NCI-H187 (cell line): Measurements from ENCODE around the gene SFRP2.

Experiments
- DNase-seq, 2 experiments: peaks; one replicate each; lab custom pipeline; 2025; lab: John Stamatoyannopoulos, UW

SFRP2 gene

DNA sequence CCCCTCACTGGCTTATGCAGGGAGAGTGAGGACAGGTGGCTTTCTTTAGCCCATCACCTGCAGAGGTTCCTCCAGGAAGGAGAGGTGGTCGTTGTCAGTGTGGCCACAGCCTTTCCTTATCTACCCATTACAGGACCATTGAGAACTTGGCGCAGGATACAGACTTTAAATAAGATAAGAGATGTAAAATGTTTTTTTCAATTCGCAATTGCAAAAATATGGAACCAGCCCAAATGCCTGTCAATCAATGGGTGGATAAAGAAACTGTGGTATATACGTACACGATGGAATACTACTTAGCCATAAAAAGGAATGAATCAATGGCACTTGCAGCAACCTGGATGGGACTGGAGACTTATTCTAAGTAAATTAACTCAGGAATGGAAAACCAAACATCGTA is 22.1 kb downstream of the SFRP2 start:
- no peak for DNase-seq

DNA sequence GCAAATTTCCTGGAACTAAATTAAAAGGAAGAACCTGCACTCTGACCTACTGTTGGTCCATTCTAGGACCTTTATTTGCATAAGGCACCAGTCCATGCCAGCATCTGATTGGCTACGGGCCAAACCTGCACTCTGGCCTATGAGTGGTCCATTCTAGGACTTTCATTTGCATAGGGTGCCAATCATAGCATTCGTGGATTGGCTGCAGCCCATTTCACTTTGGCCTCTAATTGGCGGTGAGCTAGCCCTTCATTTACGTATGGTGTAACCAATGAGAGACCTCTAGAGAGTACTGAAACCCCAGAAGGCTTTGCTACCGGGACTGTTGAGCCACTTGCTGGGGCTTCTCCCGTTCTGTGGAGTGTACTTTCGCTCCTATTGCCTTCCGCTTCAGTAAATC is 23.0 kb downstream of the SFRP2 start:
- DNase-seq: no peak

DNA sequence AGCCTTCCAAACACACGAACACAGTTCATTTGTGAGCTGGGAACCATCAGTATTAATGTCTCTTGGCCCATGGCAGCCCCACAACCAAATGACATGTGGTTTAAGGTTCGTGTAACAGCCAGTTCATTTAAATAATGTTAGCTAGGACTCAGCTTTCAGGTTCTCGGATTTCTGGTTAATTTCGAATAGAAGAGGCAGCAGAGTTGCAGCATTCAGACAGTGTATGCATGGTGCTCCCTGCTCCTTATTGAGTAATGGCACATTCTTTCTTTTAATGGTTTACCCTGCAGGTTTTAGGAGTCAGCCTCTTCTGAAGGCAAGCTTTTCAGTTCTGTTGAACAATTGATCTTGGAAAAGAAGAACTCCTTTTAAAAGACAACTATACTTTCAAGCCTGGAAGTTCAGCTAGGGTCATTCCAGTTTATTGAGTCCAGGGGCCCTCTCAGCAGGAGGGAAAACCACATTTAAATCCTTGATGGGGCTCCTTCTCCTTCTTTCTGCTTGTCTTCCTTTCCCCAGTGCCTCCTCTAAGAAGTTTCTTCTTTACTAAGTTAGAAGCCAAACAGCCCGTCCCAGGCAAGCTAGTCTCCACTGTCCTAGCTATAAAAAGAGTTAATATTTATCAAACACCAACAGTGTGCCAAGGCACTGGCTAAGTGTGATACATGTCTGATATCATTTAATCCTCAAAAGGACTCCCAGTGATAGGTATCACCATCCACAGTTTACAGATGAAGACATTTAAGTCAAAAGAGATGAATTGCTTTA is 24.1 kb downstream of the SFRP2 start:
- DNase-seq: no peak

DNA sequence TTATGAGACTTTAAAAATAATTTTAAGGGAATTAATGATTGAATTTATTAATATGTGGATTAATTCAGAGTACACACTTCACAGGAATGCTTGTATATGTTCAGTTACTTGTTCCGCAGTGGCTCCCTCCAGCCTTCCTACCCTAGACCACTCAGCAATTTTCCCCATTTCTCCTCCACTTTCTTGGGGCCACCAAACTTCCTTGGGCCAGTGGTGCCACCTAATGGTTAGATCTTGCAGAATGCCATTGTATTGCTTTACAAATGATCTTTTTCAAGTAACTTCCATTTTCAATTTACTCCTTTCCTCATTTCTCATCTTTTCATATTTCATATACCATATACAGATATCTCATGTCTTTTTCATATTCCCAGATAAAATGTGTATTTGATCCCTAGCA is 25.5 kb downstream of the SFRP2 start:
- DNase-seq: no peak

DNA sequence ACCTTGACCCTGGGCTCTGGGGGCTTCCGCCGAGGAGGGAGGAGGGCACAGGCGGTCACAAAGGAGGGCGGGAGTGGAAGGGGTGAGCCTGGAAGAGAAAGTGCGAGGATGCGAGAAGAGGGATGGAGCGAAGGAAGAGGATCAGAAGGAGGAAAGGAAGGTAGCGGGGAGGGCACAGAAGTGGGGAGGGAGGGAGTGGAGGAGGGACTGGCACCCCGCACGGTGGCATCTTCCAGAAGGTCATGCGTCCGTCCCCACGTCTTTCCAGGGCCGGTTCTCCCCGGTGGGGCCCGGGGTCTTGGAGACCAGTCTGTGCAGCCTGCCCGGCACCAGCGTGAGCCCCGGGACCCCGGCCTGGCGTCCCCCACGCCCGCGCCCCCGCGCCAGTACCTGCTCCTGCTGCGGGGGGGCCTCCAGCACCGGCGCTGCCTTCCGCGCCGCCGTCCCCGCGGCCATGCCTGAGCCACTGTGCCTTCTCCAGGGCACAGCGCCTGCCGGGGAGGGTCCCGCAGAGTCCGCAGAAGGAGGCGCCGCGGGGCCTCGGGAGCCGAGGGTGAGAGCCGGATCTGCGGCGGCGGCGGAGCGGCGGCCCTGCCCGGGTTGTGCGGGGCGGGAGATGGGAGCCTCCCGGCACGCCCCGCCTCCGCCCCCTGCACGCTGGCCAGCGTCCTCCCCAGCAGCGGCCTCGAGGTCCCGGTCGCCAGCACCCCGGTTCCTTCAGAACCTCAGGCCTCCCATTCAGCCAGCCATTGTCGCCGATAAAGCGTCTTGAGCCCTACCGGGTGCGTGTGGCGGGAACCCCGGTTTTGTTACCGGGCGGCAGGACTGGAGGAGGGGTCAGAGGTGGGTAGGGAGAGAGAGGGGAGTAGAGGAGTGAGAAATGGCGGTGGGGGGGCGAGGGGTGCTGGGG is 29.2 kb downstream of the SFRP2 start, which contains the start of gene RNF175:
Gene RNF175, minus strand, starts transcription at position 618 of the 910 bp plus-strand sequence. Its CDS starts 162 bp downstream, at position 456.
- no peak for DNase-seq

DNA sequence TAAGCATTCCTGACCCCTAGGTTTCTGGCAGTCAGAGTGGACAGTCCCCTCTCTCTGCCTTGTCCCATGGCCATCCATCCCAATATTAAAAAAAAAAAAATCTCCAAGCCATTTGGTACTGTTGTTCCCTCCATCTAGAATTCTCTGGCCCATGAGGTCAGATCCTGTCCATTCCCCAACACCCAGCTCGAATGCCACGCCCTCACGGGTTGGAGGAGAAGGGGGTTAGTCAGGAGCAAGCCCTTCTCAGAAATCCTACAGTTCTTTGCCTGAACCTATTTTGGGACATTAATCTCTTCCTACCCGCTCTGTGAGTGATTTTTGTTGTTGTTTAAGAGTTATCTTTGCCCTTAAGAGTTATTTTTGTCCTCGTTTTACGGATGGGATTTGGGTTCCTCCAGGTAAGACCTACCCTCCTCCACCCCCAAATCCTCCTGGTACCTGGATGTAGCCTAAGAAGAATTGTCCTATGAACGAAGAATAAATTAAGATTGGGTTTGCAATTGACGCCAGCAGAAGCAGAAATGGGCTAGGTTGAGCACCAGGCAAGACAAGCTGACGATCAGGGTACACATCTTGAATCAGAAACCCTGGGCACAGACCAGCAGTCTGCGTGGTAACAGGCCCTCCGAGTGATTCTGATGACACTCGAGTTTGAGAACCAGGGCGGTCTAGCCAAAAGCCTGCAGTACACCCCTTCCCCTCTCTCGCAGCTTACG is 30.0 kb downstream of the SFRP2 start:
- no peak for DNase-seq

DNA sequence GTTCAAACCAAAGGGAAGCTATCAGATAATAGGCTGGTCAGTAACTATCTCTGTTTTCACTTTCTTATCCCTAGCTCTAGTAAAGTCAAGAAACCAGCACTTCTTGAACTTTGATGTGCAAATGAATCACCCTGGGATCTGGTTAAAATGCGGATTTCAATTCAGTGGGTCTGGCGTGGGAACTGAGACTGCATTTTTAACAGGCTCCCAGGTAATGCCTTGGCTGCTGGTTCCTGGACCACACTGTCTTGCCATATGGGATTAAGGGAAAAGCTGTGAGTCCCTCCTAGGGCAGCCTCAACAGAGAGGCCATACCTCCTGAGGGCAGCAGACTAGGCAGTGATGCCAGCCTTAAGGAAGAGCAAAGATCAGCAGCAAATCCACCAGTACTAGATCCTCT is 30.7 kb downstream of the SFRP2 start:
- DNase-seq: no peak

DNA sequence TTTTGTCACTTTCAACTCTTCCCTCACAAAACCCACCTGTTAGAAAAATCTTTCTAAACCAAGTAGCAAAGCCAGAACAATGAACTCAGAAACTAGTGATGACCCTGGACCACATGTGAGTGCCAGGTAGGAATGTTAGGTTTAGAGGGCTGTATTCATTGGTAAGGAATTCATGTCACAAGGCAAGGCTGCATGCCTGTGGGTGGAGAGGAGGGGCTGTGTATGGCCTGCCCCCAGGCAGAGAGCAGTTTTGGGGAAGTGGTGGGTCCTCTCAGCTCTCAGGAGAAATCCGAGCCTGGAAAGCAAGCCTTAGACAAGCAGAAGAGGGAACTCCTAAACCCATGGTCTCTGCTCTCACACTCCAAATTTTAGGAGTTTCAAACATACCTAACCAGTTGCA is 31.5 kb downstream of the SFRP2 start:
- DNase-seq: no peak

DNA sequence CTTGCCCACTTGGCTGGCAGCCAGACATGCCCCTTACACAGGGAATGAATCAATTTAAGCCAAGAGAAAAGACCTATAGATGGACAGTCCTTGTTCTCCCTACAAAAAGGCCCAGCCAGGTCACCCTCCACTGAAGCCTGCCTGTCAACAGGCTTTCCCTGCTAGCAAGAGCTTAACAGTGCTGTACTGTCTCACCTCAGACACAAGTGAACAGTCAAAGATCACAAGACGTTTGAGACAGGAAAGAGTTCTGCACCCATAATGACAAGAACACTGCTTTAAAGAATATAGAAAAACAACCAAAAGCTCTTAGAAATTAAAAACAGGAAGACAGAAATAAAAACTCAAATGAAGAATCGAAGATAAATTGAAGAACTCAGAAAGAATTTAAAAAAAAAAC is 33.7 kb downstream of the SFRP2 start:
- DNase-seq: no peak

DNA sequence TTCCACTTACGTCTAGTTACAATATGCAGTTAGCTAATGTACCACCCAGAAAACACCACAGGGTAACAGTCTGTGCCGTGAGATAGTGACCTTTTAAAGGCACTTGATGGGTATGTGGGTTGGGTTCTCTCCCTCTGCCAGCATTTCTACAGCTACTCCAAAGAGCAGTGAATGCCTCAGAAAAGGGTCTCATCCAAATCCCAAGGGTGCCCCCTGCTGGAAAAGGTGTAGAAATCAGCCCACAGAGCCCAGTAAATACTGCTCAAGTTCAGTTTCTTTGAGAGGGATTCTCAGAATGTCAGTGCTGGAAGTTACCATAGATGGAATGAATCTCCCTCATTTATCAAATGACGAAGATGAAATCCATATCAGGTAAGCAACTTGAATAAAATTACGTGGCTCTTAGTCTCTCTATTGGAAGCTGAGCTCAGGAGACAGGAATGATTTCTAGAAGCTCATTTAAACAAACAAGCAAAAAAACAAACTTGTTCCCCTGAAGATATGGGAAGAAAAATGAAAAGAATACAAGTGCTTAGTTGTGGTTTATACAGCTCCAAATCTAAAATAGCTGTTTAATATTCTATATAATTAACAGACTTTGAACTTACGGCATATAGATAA is 38.6 kb downstream of the SFRP2 start:
- DNase-seq: peak in 1 of 2 experiments; percentile 7

DNA sequence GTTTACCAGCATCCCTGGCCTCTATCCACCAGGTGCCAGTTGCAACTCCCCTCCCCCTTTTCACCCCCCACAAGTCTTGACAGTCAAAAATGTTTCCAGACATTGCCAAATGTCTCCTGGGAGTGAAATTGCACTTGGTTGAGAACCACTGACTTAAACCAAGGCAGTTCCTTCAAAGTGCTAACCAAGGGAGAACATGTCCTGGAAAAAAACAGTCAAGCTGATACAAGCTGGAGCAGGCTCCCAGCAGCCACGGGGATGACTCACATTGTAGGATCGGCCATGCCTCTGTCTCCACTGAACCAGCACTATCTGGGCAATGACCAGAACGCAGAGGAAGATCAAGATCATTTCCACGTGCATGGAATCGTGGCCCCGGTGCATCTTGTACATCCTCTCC is 40.5 kb downstream of the SFRP2 start:
- no peak for DNase-seq

DNA sequence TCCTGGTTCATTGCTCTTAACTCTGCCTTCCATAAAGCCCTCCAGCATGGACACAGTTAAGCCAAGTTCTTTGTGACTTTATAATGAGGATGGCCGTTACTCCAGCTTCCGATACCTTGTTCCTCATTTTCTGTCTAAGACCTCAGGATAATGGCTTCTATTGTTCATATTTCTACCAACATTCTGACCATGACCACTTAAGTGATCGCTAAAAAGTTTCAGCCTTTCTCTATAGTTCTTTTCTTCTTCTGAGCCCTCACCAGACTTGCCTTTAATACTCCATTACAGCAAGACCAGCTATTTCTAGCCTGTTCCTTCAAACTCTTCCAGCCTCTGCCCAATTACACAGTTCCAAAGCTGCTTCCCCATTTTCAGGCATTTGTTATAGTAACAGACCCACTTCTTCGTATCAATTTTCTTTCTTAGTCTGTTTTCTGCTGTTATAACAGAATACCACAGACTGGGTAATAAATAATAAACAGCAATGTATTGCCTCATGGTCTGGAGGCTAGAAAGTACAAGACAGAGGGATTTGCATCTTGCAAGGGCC is 41.4 kb downstream of the SFRP2 start:
- DNase-seq: no peak

DNA sequence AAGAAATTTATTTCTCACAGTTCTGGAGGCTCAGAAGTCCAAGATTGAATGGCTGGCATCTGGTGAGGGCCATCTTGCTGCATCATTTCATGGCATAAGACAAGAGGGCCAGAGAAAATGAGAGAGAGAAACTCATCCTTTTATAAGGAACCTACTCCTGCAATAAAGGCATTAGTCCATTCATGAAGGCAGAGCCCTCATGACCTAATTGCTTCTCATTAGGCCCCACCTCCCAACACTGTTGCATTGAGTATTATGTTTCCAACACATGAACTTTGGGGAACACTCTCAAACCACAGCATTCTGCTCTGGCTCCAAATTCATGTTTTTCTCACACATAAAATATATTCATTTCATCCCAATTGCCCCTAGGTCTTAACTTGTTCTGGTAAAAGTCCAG is 43.2 kb downstream of the SFRP2 start:
- DNase-seq: no peak

DNA sequence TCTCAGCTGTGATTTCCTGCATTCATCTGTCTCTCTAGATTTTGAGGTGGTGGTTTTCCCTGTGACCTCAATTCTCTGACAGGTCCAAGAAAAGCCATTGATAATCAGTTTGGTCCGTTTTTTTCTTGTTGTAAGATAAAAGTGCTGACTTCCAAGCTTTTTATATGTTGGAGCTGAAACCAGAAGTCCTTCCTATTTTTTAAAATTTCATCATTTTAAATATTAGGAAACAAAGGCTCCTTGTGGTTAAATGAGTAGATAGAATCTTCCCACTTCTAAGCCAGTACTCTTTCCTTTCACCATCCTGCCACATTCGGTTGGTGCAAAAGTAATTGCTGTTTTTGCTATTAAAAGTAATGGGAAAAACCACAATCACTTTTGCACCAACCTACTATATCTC is 47.3 kb downstream of the SFRP2 start:
- no peak for DNase-seq

DNA sequence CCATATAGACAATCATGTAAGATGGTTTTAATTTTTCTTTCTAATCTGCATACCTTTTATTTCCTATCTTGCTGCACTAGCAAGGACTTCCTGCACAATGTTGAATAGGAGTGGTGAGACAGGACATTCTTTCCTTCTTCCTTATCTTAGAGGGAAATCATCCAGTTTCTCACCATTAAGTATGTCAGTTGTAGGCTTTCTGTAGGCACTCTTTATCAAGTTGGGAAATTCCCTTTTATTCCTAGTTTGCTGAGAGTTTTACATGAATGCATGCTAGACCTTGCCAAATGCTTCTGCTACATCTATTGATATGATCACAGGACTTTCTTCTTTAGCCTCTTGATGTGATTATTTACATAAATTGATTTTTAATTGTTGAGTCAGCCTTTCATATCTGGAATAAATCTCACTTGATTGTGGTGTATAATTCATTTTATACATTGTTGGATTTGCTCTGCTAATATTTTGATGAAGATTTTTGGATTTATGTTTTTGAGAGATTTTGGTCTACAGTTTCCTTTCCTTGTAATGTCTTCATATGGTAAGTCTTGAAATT is 52.9 kb downstream of the SFRP2 start:
- no peak for DNase-seq

DNA sequence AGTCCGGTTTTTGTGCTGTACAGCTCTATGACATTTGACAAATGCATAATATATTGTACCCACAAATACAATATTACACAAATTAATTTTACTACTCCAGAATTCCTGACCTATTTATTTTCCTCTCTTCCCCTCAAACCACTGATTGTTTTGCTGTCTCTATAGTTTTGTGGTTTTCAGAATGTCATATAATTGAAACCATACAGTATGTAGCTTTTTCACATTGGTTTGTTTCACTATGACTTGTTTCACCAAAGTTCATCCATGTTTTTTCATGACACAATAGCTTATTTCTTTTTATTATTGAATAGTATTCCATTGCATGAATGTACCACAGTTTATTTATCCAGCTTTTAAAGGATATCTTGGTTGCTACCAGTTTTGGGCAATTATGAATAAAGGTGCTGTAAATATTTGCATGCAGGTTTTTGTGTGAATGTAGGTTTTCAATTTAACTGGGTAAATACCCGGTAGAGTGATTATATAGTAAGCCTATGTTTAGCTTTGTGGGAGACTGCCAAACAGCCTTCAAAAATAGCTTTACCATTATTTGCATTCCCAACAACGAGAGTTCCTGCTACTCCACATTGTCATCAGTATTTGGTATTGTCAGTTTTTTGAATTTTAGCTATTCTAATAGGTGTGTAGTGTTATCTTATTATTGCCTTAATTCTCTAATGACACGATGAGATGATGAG is 55.0 kb downstream of the SFRP2 start:
- no peak for DNase-seq

DNA sequence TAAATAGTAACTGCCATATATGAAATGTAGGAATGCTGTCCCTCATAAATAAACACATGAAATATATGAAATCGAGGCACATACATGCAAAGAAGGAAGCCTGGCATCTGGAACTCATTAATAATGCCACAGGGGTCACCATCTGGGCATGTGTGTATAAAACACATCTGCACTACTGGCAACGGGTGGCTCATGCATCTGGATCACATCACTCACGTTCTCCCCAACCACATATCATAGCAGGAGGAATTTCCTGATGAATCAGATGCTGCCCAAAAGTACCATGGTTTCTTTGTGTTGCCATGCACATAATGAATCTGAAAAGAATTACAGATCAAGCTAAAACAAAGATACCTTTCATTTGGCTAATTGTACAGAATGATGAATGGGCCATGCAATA is 57.6 kb downstream of the SFRP2 start:
- no peak for DNase-seq
